Measurements from ENCODE around the gene SELENOV. TPM values are rescaled to one million over a fixed set of nuclear protein-coding genes. Genes with fewer than 3 reads are reported as not detected.

SELENOV gene
- total and polyA plus RNA-seq, 2 experiments from 2014 or later, result not detected

- Histone ChIP-seq H3K79me2 (ENCODE audit: insufficient read depth) (no peaks in the 10 kb centered on the region), H2AFZ (no peak overlapping the region), H3K4me3 (no peak overlapping the region), H3K27me3 (replicated peaks; ENCODE audit: insufficient read depth) (peaks cover 21% of the 10 kb centered on the region), H3K9me2 (ENCODE audit: insufficient read depth) (no peaks in the 10 kb centered on the region), H3K27ac (no peak overlapping the region), H3K36me3 (ENCODE audit: low read depth) (no peaks in the 10 kb centered on the region), H3K9ac (no peak overlapping the region), H3K4me2 (ENCODE audit: unreplicated experiment) (no peak overlapping the region), H3K9me3 (ENCODE audit: low read depth) (no peaks in the 10 kb centered on the region), H3K4me1 (ENCODE audit: insufficient read depth) (no peaks in the 10 kb centered on the region), H4K20me1 (ENCODE audit: insufficient read depth) (no peaks in the 10 kb centered on the region), H3F3A (ENCODE audit: insufficient read depth) (no peaks in the 10 kb centered on the region)
- in situ Hi-C loops (cut with MboI), result no loop called here
- no peak for DNase-seq
- WGBS, 2 experiments (ENCODE audit: low coverage in 1 of 2, low lambda C conversion rate in 2 of 2, missing lambda C conversion rate in 2 of 2), result 28 to 34% methylated on average over 7 of the region's 7 CpGs
- TF ChIP-seq EZH2phosphoT487 (IDR thresholded peaks at IDR 0.05; ENCODE audit: insufficient read depth, low read depth) (no peak), EZH2 (IDR thresholded peaks at IDR 0.05; ENCODE audit: insufficient read depth, poor library complexity, severe bottlenecking) (no peak)
Observed at GRCh38 chr19:39553082-39553652, 38.2 kb downstream of the SELENOV start.

- no peak for TF ChIP-seq EZH2 (IDR thresholded peaks at IDR 0.05; ENCODE audit: insufficient read depth, poor library complexity, severe bottlenecking)
- no peak for TF ChIP-seq EZH2phosphoT487 (IDR thresholded peaks at IDR 0.05; ENCODE audit: insufficient read depth, low read depth)
- no peak overlapping the region for H3K4me2 ChIP-seq (ENCODE audit: unreplicated experiment)
- no peaks in the 10 kb centered on the region for H3K36me3 ChIP-seq (ENCODE audit: low read depth)
- H3F3A ChIP-seq (ENCODE audit: insufficient read depth), result no peaks in the 10 kb centered on the region
- H3K9me2 ChIP-seq (ENCODE audit: insufficient read depth), result no peaks in the 10 kb centered on the region
- H3K4me1 ChIP-seq (ENCODE audit: insufficient read depth), result no peaks in the 10 kb centered on the region
- H2AFZ ChIP-seq, result no peak overlapping the region
- no peaks in the 10 kb centered on the region for H4K20me1 ChIP-seq (ENCODE audit: insufficient read depth)
- H3K9ac ChIP-seq, result no peak overlapping the region
- in situ Hi-C loops (cut with MboI), result no loop called here
- H3K27me3 ChIP-seq (replicated peaks; ENCODE audit: insufficient read depth), result peaks cover 21% of the 10 kb centered on the region
- WGBS, 2 experiments (ENCODE audit: low coverage in 1 of 2, low lambda C conversion rate in 2 of 2, missing lambda C conversion rate in 2 of 2), result 11 to 16% methylated on average over 4 of the region's 4 CpGs
- H3K79me2 ChIP-seq (ENCODE audit: insufficient read depth), result no peaks in the 10 kb centered on the region
- no peak overlapping the region for H3K27ac ChIP-seq
- no peak overlapping the region for H3K4me3 ChIP-seq
- DNase-seq, result no peak
- H3K9me3 ChIP-seq (ENCODE audit: low read depth), result no peaks in the 10 kb centered on the region
Observed at GRCh38 chr19:39554701-39555311, 39.9 kb downstream of the SELENOV start.

GRCh38 chr19:39555883-39556282 lies 40.9 kb downstream of the SELENOV start:
- no peak overlapping the region for H3K27ac ChIP-seq
- H2AFZ ChIP-seq, result no peak overlapping the region
- no peak overlapping the region for H3K4me3 ChIP-seq
- no peaks in the 10 kb centered on the region for H3K79me2 ChIP-seq (ENCODE audit: insufficient read depth)
- no peaks in the 10 kb centered on the region for H3K9me3 ChIP-seq (ENCODE audit: low read depth)
- no peaks in the 10 kb centered on the region for H3K4me1 ChIP-seq (ENCODE audit: insufficient read depth)
- H3K36me3 ChIP-seq (ENCODE audit: low read depth), result no peaks in the 10 kb centered on the region
- peaks cover 29% of the 10 kb centered on the region for H3K27me3 ChIP-seq (replicated peaks; ENCODE audit: insufficient read depth)
- no peak for DNase-seq
- no peaks in the 10 kb centered on the region for H3F3A ChIP-seq (ENCODE audit: insufficient read depth)
- H3K4me2 ChIP-seq (ENCODE audit: unreplicated experiment), result no peak overlapping the region
- 0% methylated on average over 1 of the region's 1 CpG for WGBS, 2 experiments (ENCODE audit: low coverage in 1 of 2, low lambda C conversion rate in 2 of 2, missing lambda C conversion rate in 2 of 2)
- H4K20me1 ChIP-seq (ENCODE audit: insufficient read depth), result no peaks in the 10 kb centered on the region
- in situ Hi-C loops (cut with MboI), result no loop called here
- H3K9ac ChIP-seq, result no peak overlapping the region
- no peaks in the 10 kb centered on the region for H3K9me2 ChIP-seq (ENCODE audit: insufficient read depth)
- no peak for TF ChIP-seq EZH2 (IDR thresholded peaks at IDR 0.05; ENCODE audit: insufficient read depth, poor library complexity, severe bottlenecking)
- TF ChIP-seq EZH2phosphoT487 (IDR thresholded peaks at IDR 0.05; ENCODE audit: insufficient read depth, low read depth), result no peak

GRCh38 chr19:39557811-39558623 lies 43.1 kb downstream of the SELENOV start:
- TF ChIP-seq EZH2 (IDR thresholded peaks at IDR 0.05; ENCODE audit: insufficient read depth, poor library complexity, severe bottlenecking), result no peak
- TF ChIP-seq EZH2phosphoT487 (IDR thresholded peaks at IDR 0.05; ENCODE audit: insufficient read depth, low read depth), result no peak
- Histone ChIP-seq H3K79me2 (ENCODE audit: insufficient read depth) (no peaks in the 10 kb centered on the region), H2AFZ (no peak overlapping the region), H3K9me3 (ENCODE audit: low read depth) (no peaks in the 10 kb centered on the region), H3K27ac (no peak overlapping the region), H3K4me3 (no peak overlapping the region), H4K20me1 (ENCODE audit: insufficient read depth) (no peaks in the 10 kb centered on the region), H3F3A (ENCODE audit: insufficient read depth) (no peaks in the 10 kb centered on the region), H3K4me1 (ENCODE audit: insufficient read depth) (no peaks in the 10 kb centered on the region), H3K4me2 (ENCODE audit: unreplicated experiment) (no peak overlapping the region), H3K9ac (no peak overlapping the region), H3K9me2 (ENCODE audit: insufficient read depth) (no peaks in the 10 kb centered on the region), H3K27me3 (replicated peaks; ENCODE audit: insufficient read depth) (peaks cover 23% of the 10 kb centered on the region), H3K36me3 (ENCODE audit: low read depth) (no peaks in the 10 kb centered on the region)
- in situ Hi-C loops (cut with MboI), result no loop called here
- no peak for DNase-seq
- 46 to 47% methylated on average over 5 of the region's 5 CpGs for WGBS, 2 experiments (ENCODE audit: low coverage in 1 of 2, low lambda C conversion rate in 2 of 2, missing lambda C conversion rate in 2 of 2)

All from GM23248 (cell line).